H9 (cell line): Measurements from ENCODE around the gene RASSF7. TPM values are rescaled to one million over a fixed set of nuclear protein-coding genes. Genes with fewer than 3 reads are reported as not detected.

ENCODE experiments used
- DNase-seq: peaks from one replicate; pipeline ENCODE4 v3.0.0-alpha.2; 2017
- H2AFZ ChIP-seq: one replicate; pipeline ENCODE4 v1.6.1; 2013; ENCODE audit warnings: mild to moderate bottlenecking, low read length, control low read depth, moderate library complexity
- H2AK5ac ChIP-seq: 2 replicates; pipeline ENCODE4 v1.6.1; 2013; ENCODE audit warnings: low read length, control low read depth, mixed read lengths; ENCODE audit not compliant: insufficient read length
- H2BK120ac ChIP-seq: one replicate; pipeline ENCODE4 v1.6.1; 2013; ENCODE audit warnings: low read depth, mild to moderate bottlenecking, low read length, control low read depth, inconsistent platforms; ENCODE audit not compliant: poor library complexity, severe bottlenecking
- H2BK12ac ChIP-seq: 2 replicates; pipeline ENCODE4 v1.6.1; 2013; ENCODE audit warnings: low read length, control low read depth, mixed read lengths, low read depth; ENCODE audit not compliant: insufficient read length
- H2BK15ac ChIP-seq: 2 replicates; pipeline ENCODE4 v1.6.1; 2013; ENCODE audit warnings: low read depth, low read length, control low read depth
- H2BK20ac ChIP-seq: one replicate; pipeline ENCODE4 v1.6.1; 2013; ENCODE audit warnings: low read depth, mild to moderate bottlenecking, low read length, control low read depth, inconsistent platforms; ENCODE audit not compliant: poor library complexity, severe bottlenecking
- H2BK5ac ChIP-seq: 2 replicates; pipeline ENCODE4 v1.6.1; 2013; ENCODE audit warnings: low read length, control low read depth, mixed read lengths; ENCODE audit not compliant: insufficient read length
- H3K14ac ChIP-seq: 2 replicates; pipeline ENCODE4 v1.6.1; 2013; ENCODE audit warnings: low read length, control low read depth; ENCODE audit not compliant: insufficient read depth
- H3K18ac ChIP-seq: 2 replicates; pipeline ENCODE4 v1.6.1; 2013; ENCODE audit warnings: low read depth, mild to moderate bottlenecking, mixed read lengths, low read length, control low read depth; ENCODE audit not compliant: insufficient read length
- H3K23ac ChIP-seq: 2 replicates; pipeline ENCODE4 v1.6.1; 2013; ENCODE audit warnings: low read length, control low read depth, mixed read lengths, low read depth; ENCODE audit not compliant: insufficient read length
- H3K23me2 ChIP-seq: 2 replicates; pipeline ENCODE4 v1.6.1; 2013; ENCODE audit warnings: low read depth, mild to moderate bottlenecking, mixed read lengths, low read length, control low read depth; ENCODE audit not compliant: insufficient read length, poor library complexity, severe bottlenecking
- H3K27ac ChIP-seq: 2 replicates; pipeline ENCODE4 v1.5.1; 2013; ENCODE audit warnings: low read length, control low read depth, mixed read lengths, low read depth; ENCODE audit not compliant: insufficient read length
- H3K27me3 ChIP-seq: 2 replicates; pipeline ENCODE4 v1.6.1; 2013; ENCODE audit warnings: low read length, control low read depth, inconsistent platforms; ENCODE audit not compliant: insufficient read depth
- H3K4ac ChIP-seq: 2 replicates; pipeline ENCODE4 v1.6.1; 2013; ENCODE audit warnings: low read depth, mild to moderate bottlenecking, control low read depth, inconsistent platforms, low read length, moderate library complexity
- H3K4me1 ChIP-seq: 2 replicates; pipeline ENCODE4 v1.6.1; 2013; ENCODE audit warnings: low read length, control low read depth, inconsistent platforms; ENCODE audit not compliant: insufficient read depth
- H3K4me2 ChIP-seq: 2 replicates; pipeline ENCODE4 v1.6.1; 2013; ENCODE audit warnings: low read length, control low read depth, mixed read lengths; ENCODE audit not compliant: insufficient read length, insufficient read depth
- H3K56ac ChIP-seq: 2 replicates; pipeline ENCODE4 v1.6.1; 2013; ENCODE audit warnings: low read depth, mild to moderate bottlenecking, mixed read lengths, low read length, control low read depth; ENCODE audit not compliant: insufficient read length
- H3K79me1 ChIP-seq: 2 replicates; pipeline ENCODE4 v1.6.1; 2013; ENCODE audit warnings: low read depth, mild to moderate bottlenecking, moderate library complexity, low read length, control low read depth, inconsistent platforms; ENCODE audit not compliant: insufficient read depth, poor library complexity, severe bottlenecking
- H3K79me2 ChIP-seq: 2 replicates; pipeline ENCODE4 v1.6.1; 2013; ENCODE audit warnings: low read length, control low read depth, inconsistent platforms; ENCODE audit not compliant: insufficient read depth
- H3K9ac ChIP-seq: 2 replicates; pipeline ENCODE4 v1.6.1; 2013; ENCODE audit warnings: low read length, control low read depth, mixed read lengths; ENCODE audit not compliant: insufficient read length; ENCODE audit errors: extremely low read depth
- H3K9me3 ChIP-seq: one replicate; pipeline ENCODE4 v1.6.1; 2013; ENCODE audit warnings: low read depth, low read length, inconsistent platforms; ENCODE audit not compliant: control insufficient read depth
- H3T11ph ChIP-seq: one replicate; pipeline ENCODE4 v1.6.1; 2013; ENCODE audit warnings: mild to moderate bottlenecking, low read length, control low read depth, inconsistent platforms
- H4K20me1 ChIP-seq: one replicate; pipeline ENCODE4 v1.6.1; 2013; ENCODE audit not compliant: control insufficient read depth, insufficient read length, insufficient read depth
- H4K5ac ChIP-seq: 2 replicates; pipeline ENCODE4 v1.6.1; 2013; ENCODE audit warnings: low read depth, mild to moderate bottlenecking, mixed read lengths, low read length, control low read depth; ENCODE audit not compliant: insufficient read length
- H4K8ac ChIP-seq: replicated peaks from 2 replicates; pipeline ENCODE4 v1.6.1; 2013; ENCODE audit warnings: low read length, control low read depth, mixed read lengths, low read depth; ENCODE audit not compliant: insufficient read length
- H4K91ac ChIP-seq: 2 replicates; pipeline ENCODE4 v1.6.1; 2013; ENCODE audit warnings: low read depth, mild to moderate bottlenecking, moderate library complexity, mixed read lengths, low read length, control low read depth; ENCODE audit not compliant: insufficient read length
- H3K27ac Mint-ChIP-seq, 3 experiments: 2 replicates in 2 of 3; 3 replicates in 1 of 3; pipeline ENCODE4 v1.8.0; 2020 to 2021; ENCODE audit warnings: mixed read lengths in 3 of 3, mild to moderate bottlenecking in 1 of 3, moderate library complexity in 1 of 3
- H3K27me3 Mint-ChIP-seq: 2 replicates; pipeline ENCODE4 v1.8.0; 2021; ENCODE audit warnings: low read depth, mild to moderate bottlenecking, moderate library complexity, mixed read lengths
- H3K36me3 Mint-ChIP-seq, 3 experiments: 2 replicates in 2 of 3; 3 replicates in 1 of 3; pipeline ENCODE4 v1.8.0; 2020 to 2021; ENCODE audit warnings: low read depth in 3 of 3, mixed read lengths in 3 of 3; ENCODE audit not compliant: insufficient read depth in 1 of 3
- H3K4me1 Mint-ChIP-seq, 2 experiments: 2 replicates each; pipeline ENCODE4 v1.8.0; 2020; ENCODE audit warnings: mixed read lengths in 2 of 2
- H3K4me3 Mint-ChIP-seq, 2 experiments: 2 replicates in 1 of 2; 3 replicates in 1 of 2; pipeline ENCODE4 v1.8.0; 2020 to 2021; ENCODE audit warnings: mild to moderate bottlenecking in 2 of 2, mixed read lengths in 2 of 2, moderate library complexity in 1 of 2
- H3K9me3 Mint-ChIP-seq, 2 experiments: 2 replicates in 1 of 2; 3 replicates in 1 of 2; pipeline ENCODE4 v1.8.0; 2020; ENCODE audit warnings: mild to moderate bottlenecking in 2 of 2, mixed read lengths in 2 of 2, moderate library complexity in 1 of 2
- CTCF ChIP-seq: fragments of 200-600 bp; sonication (generic); conservative IDR thresholded peaks from 3 replicates; pipeline ENCODE4 v1.8.0; 2021; ENCODE audit warnings: antibody characterized with exemption, mild to moderate bottlenecking
- WGBS: extraction: QIAGEN DNeasy Blood & Tissue Kit; methylation state at CpG from one replicate; pipeline ENCODE4 v1.1.7; 2013; ENCODE audit warnings: missing lambda C conversion rate, low lambda C conversion rate, mixed read lengths; ENCODE audit not compliant: insufficient read length; ENCODE audit errors: extremely low coverage; 5-methylcytosine and 5-hydroxymethylcytosine counted together
- total RNA-seq: library from RNA; stranded (reverse); gene quantifications from 2 replicates; pipeline ENCODE4 v1.2.1, GENCODE V29; 2021

The RASSF7 gene
- total RNA-seq, 1 experiment from 2014 or later = 26.3 TPM

DNA sequence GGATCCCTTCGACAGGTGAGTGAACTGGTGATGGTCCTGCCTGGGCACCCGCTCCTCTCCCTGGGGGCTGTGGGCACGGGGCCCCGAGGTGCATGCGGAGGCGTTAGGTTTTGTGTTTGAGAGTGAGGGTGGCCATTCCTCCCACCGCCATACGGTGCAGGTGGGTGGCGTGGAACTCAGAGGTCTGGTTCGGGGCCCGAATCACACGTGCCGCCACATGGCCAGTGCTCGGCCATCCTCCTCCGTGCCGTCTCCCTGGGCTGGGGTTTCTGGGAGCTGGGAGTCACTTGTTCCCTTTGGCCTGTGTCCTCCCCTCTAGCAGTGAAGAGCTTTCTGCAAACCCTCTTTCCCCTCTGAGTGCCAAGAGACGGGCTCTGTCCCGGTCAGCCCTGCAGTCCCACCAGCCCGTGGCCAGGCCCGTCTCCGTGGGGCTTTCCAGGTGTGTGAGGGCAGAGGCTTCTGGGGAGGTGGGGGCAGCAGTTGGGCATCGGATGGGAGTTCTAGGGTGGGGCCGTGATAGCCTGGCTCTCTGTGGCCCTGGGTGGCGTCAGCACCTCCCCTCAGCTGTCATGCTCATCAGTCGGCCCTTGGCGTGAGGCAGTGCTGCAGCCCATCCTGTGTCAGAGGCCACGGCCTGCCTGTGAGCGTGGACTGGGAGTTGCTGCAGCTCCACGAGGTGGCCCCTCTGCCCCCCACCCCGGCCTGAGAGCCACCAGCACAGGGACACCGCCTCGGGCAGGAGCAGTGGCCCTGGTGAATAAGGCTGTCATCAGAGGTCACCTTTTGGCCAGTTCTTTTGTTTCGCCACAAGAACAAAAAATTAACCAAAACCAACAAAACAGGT is 44.7 kb downstream of the RASSF7 start:
- H3K4ac ChIP-seq = no peak overlapping the region

More for the DNA sequence above, 44.7 kb downstream of the RASSF7 start:
- DNase-seq = no peak
- H3K79me1 ChIP-seq = no peaks in the 10 kb centered on the region
- H2BK5ac ChIP-seq = no peak overlapping the region
- H2BK20ac ChIP-seq = no peak overlapping the region
- H3K36me3 Mint-ChIP-seq = peaks cover 33 to 69% (median 66%) of the 10 kb centered on the region in 3 experiments; a peak in 6 of 7 replicates
- H3T11ph ChIP-seq = no peak overlapping the region
- H3K23ac ChIP-seq = no peak overlapping the region
- H3K9me3 ChIP-seq = no peaks in the 10 kb centered on the region
- H3K18ac ChIP-seq = no peak overlapping the region
- H3K14ac ChIP-seq = no peak overlapping the region
- no peak overlapping the region for H2BK15ac ChIP-seq
- no peak overlapping the region for H4K5ac ChIP-seq
- no peak overlapping the region for H3K9ac ChIP-seq
- no peaks in the 10 kb centered on the region for H3K27me3 ChIP-seq
- no peak overlapping the region for H3K4me2 ChIP-seq
- no peak overlapping the region for H4K91ac ChIP-seq
- no peaks in the 10 kb centered on the region for H3K4me1 ChIP-seq
- H2BK12ac ChIP-seq = no peak overlapping the region
- WGBS = no CpG with 5 or more reads among the region's 33 CpGs
- no peak overlapping the region for H3K27ac ChIP-seq
- H3K56ac ChIP-seq = no peak overlapping the region
- peaks cover 3% of the 10 kb centered on the region for H4K20me1 ChIP-seq
- no peaks in the 10 kb centered on the region for H3K9me3 Mint-ChIP-seq
- no peak overlapping the region for H3K4me3 Mint-ChIP-seq
- H2BK120ac ChIP-seq = no peak overlapping the region
- peak overlapping the region in 1 of 3 experiments; percentile 41; a peak in 1 of 7 replicates for H3K27ac Mint-ChIP-seq
- no peak overlapping the region for H2AFZ ChIP-seq
- no peaks in the 10 kb centered on the region for H3K4me1 Mint-ChIP-seq
- H3K23me2 ChIP-seq = no peaks in the 10 kb centered on the region
- no peak overlapping the region for H2AK5ac ChIP-seq
- H3K27me3 Mint-ChIP-seq = no peaks in the 10 kb centered on the region
- TF ChIP-seq CTCF = no peak
- H3K79me2 ChIP-seq = no peaks in the 10 kb centered on the region
- H4K8ac ChIP-seq = no peak overlapping the region
